GM12878 (cell line): ENCODE measurements around the gene HBD. TPM values are rescaled to one million over a fixed set of nuclear protein-coding genes. Genes with fewer than 3 reads are reported as not detected.

Experiments used
- ATAC-seq: fragments of 200-7000 bp; cut with Tn5 transposase; 3 replicates; pipeline ENCODE4 v1.9.1; 2020; ENCODE audit warnings: mild to moderate bottlenecking, moderate library complexity
- BruUV-seq: library from RNA; stranded (reverse); fragments of 400-500 nt; replicated peaks from 2 replicates; lab custom pipeline; 2021; lab: Mats Ljungman, UMichigan
- CTCF ChIA-PET: fragments of 300-600 bp; sonication (Branson Sonifier 250); formaldehyde crosslinking; extraction: SDS; loops from one replicate; lab custom pipeline; 2021; ENCODE audit warnings: inconsistent platforms; lab: Yijun Ruan, JAX
- POLR2A ChIA-PET: fragments of 350-600 bp; formaldehyde crosslinking; extraction: SDS; loops from one replicate; lab custom pipeline; 2021; ENCODE audit warnings: inconsistent platforms; lab: Charles Lee
- RAD21 ChIA-PET: fragments of 300-600 bp; sonication (Branson Sonifier 250); formaldehyde crosslinking; loops from one replicate; lab custom pipeline; 2023; ENCODE audit warnings: antibody characterized with exemption; ENCODE audit not compliant: unreplicated experiment; lab: Charles Lee
- SMC1A ChIA-PET: fragments of 300-600 bp; sonication (Branson Sonifier 250); formaldehyde crosslinking; loops from one replicate; lab custom pipeline; 2023; ENCODE audit not compliant: unreplicated experiment, uncharacterized antibody; lab: Charles Lee
- DNase-seq: peaks from one replicate; pipeline ENCODE4 v3.0.0-alpha.2; 2011; ENCODE audit warnings: low read depth, low spot score
- FAIRE-seq: peaks from 3 replicates; lab custom pipeline; 2011; peaks lifted over from hg19 to GRCh38; lab: Jason Lieb, UNC
- H2AFZ ChIP-seq: 2 replicates; pipeline ENCODE4 v1.6.0; 2011; ENCODE audit warnings: low read depth, low read length, control low read depth; ENCODE audit not compliant: control insufficient read depth
- H3K27ac ChIP-seq: 2 replicates; pipeline ENCODE4 v1.5.1; 2011; ENCODE audit warnings: control low read depth; ENCODE audit not compliant: control insufficient read depth, insufficient read depth
- H3K27me3 ChIP-seq, 2 experiments: replicated peaks in 1 of 2; 2 replicates each; pipeline versions ENCODE4 v1.6.0 to v1.6.1; 2011; ENCODE audit warnings: low read length in 1 of 2; ENCODE audit not compliant: control insufficient read depth in 2 of 2, insufficient read depth in 2 of 2
- H3K36me3 ChIP-seq, 2 experiments: 2 replicates each; pipeline ENCODE4 v1.5.1; 2011; ENCODE audit warnings: low read length in 1 of 2; ENCODE audit not compliant: control insufficient read depth in 2 of 2, insufficient read depth in 2 of 2
- H3K4me1 ChIP-seq: 2 replicates; pipeline ENCODE4 v1.6.1; 2011; ENCODE audit warnings: mild to moderate bottlenecking, low read length, moderate library complexity, mixed read lengths; ENCODE audit not compliant: control insufficient read depth, insufficient read depth
- H3K4me2 ChIP-seq: 2 replicates; pipeline ENCODE4 v1.6.0; 2011; ENCODE audit warnings: control low read depth; ENCODE audit not compliant: control insufficient read depth, insufficient read depth
- H3K4me3 ChIP-seq: fragments of 200-600 bp; sonication (generic); 2 replicates; pipeline ENCODE4 v1.5.1; 2016
- H3K79me2 ChIP-seq: 2 replicates; pipeline ENCODE4 v1.6.0; 2011; ENCODE audit warnings: low read length; ENCODE audit not compliant: control insufficient read depth, insufficient read depth
- H3K9ac ChIP-seq: 2 replicates; pipeline ENCODE4 v1.8.0; 2011; ENCODE audit warnings: low read length, control low read depth, mixed read lengths; ENCODE audit not compliant: control insufficient read depth, insufficient read depth
- H3K9me3 ChIP-seq: replicated peaks from 3 replicates; pipeline ENCODE4 v1.5.1; 2011; ENCODE audit warnings: mild to moderate bottlenecking, low read length; ENCODE audit not compliant: control insufficient read depth, insufficient read depth
- H4K20me1 ChIP-seq: 2 replicates; pipeline ENCODE4 v1.6.0; 2011; ENCODE audit not compliant: control insufficient read depth, insufficient read depth
- FOS ChIP-seq: IDR thresholded peaks from 3 replicates; pipeline ENCODE4 v1.6.1; 2011; ENCODE audit warnings: borderline replicate concordance; ENCODE audit not compliant: insufficient read length; ENCODE audit errors: extremely low read depth
- FOXK2 ChIP-seq: fragments of 450-650 bp; IDR thresholded peaks from 2 replicates; pipeline ENCODE4 v1.6.1; 2017; ENCODE audit warnings: mild to moderate bottlenecking, moderate library complexity
- IRF5 ChIP-seq: fragments of 450-650 bp; IDR thresholded peaks from 2 replicates; pipeline ENCODE4 v1.6.1; 2017; ENCODE audit warnings: borderline replicate concordance
- JUND ChIP-seq: IDR thresholded peaks from 2 replicates; pipeline ENCODE4 v1.6.1; 2012; ENCODE audit warnings: low read depth, mild to moderate bottlenecking, low read length, improper control_type of control experiment, moderate library complexity
- RCOR1 ChIP-seq: conservative IDR thresholded peaks from 2 replicates; pipeline ENCODE4 v1.6.1; 2012; ENCODE audit warnings: low read depth, low read length, improper control_type of control experiment
- RELA ChIP-seq: fragments of 450-650 bp; IDR thresholded peaks from 2 replicates; pipeline ENCODE4 v1.8.0; 2014; ENCODE audit warnings: borderline replicate concordance; ENCODE audit not compliant: partially characterized antibody
- REST ChIP-seq: IDR thresholded peaks from 2 replicates; pipeline ENCODE4 v1.6.1; 2012; ENCODE audit warnings: mild to moderate bottlenecking, low read depth, low read length
- SPI1 ChIP-seq: IDR thresholded peaks from 2 replicates; pipeline ENCODE4 v1.6.1; 2011; ENCODE audit warnings: low read depth, mild to moderate bottlenecking, low read length, moderate library complexity, borderline replicate concordance; ENCODE audit not compliant: insufficient read depth
- TARDBP ChIP-seq: IDR thresholded peaks from 2 replicates; pipeline ENCODE4 v1.6.1; 2016; ENCODE audit warnings: borderline replicate concordance
- ZBTB40 ChIP-seq: fragments of 450-650 bp; IDR thresholded peaks from 2 replicates; pipeline ENCODE4 v1.6.1; 2016; ENCODE audit warnings: mild to moderate bottlenecking, moderate library complexity, borderline replicate concordance
- ZNF274 ChIP-seq: IDR thresholded peaks from one replicate; pipeline ENCODE4 v1.8.0; 2011; ENCODE audit not compliant: insufficient read length, insufficient read depth
- WGBS: methylation state at CpG from one replicate; pipeline ENCODE4 v1.1.6; 2016; ENCODE audit warnings: low lambda C conversion rate; ENCODE audit not compliant: insufficient replicate concordance, insufficient coverage; ENCODE audit errors: missing lambda C conversion rate; 5-methylcytosine and 5-hydroxymethylcytosine counted together
- in situ Hi-C: fragments of 300-500 bp; cut with MboI; formaldehyde crosslinking; loops from 9 replicates; pipeline ENCODE4 v1.14.3; 2018; ENCODE audit warnings: mixed read lengths
- intact Hi-C: fragments of 100-400 bp; cut with micrococcal nuclease; formaldehyde crosslinking; loops from one replicate; pipeline ENCODE4 v1.14.2; 2022; ENCODE audit not compliant: unreplicated experiment
- polyA plus RNA-seq, 11 experiments: library from polyadenylated mRNA; depleted of rRNA in 4 of 11; unstranded in 6 of 11; stranded (reverse) in 5 of 11; fragments of >200 nt; fragmentation: Nextera tagmentation in 4 of 11; fragmentation: Illumina TruSeq in 1 of 11; extraction: Ambion mirVana in 4 of 11; extraction: Trizol in 1 of 11; gene quantifications; 1 replicate in 1 of 11; 2 replicates in 10 of 11; pipeline versions ENCODE4 v1.2.1 to v1.2.3, GENCODE V29; 2011 to 2016; ENCODE audit warnings: inconsistent platforms in 2 of 11, missing spikeins in 2 of 11, low read depth in 1 of 11
- total RNA-seq, 4 experiments: library from RNA; depleted of rRNA in 3 of 4; stranded (reverse); fragments of >200 nt in 3 of 4; fragmentation: Illumina TruSeq in 1 of 4; extraction: Trizol in 1 of 4; gene quantifications; 2 replicates each; pipeline versions ENCODE4 v1.2.1 to v1.2.3, GENCODE V29; 2013 to 2021

Gene HBD
- total and polyA plus RNA-seq, 10 of the 15 experiments (the other 5 are each of a cell fraction or from before 2014, with no cell fraction given) = 0.11 to 0.32 TPM; not detected in 8

GRCh38 chr11:5232176-5232575 is 2.1 kb downstream of the HBD start (continued):
- no peak for TF ChIP-seq IRF5
- no peak for TF ChIP-seq JUND
- TF ChIP-seq FOXK2 = no peak

- H3K4me3 ChIP-seq = no peak overlapping the region
- no peaks in the 10 kb centered on the region for H3K9me3 ChIP-seq
- FAIRE-seq (no peak), DNase-seq (no peak), ATAC-seq (no peak)
- POLR2A ChIA-PET = no interaction called here
- intact Hi-C loops (no loop called here), in situ Hi-C loops (no loop called here)
- H4K20me1 ChIP-seq = no peaks in the 10 kb centered on the region
- no peak overlapping the region for H3K9ac ChIP-seq
- SMC1A ChIA-PET = no interaction called here
- BruUV-seq = no TSS peak
- H3K27ac ChIP-seq = no peak overlapping the region
- RAD21 ChIA-PET = no interaction called here
- no peaks in the 10 kb centered on the region for H3K36me3 ChIP-seq
- H3K27me3 ChIP-seq = no peaks in the 10 kb centered on the region
- no peaks in the 10 kb centered on the region; the same call in 1 of the 2 replicates for H3K4me1 ChIP-seq
- no peak overlapping the region for H3K4me2 ChIP-seq
- CTCF ChIA-PET = no interaction called here
- 76% methylated on average over 2 of the region's 2 CpGs for WGBS
- H2AFZ ChIP-seq = no peak overlapping the region
- H3K79me2 ChIP-seq = no peaks in the 10 kb centered on the region
- TF ChIP-seq REST (no peak), RELA (no peak), RCOR1 (no peak), ZBTB40 (no peak), SPI1 (no peak), ZNF274 (no peak), FOS (no peak), TARDBP (no peak)
These were observed 3.2 kb downstream of the HBD start for GRCh38 chr11:5231111-5231510.
